GM18951 (cell line): ENCODE results near the gene HS2ST1.

Experiments
- POLR2A ChIP-seq: IDR thresholded peaks from 4 replicates; pipeline ENCODE4 v1.6.1; 2011; ENCODE audit warnings: mild to moderate bottlenecking; ENCODE audit not compliant: insufficient read length, insufficient read depth; ENCODE audit errors: extremely low read depth
- in situ Hi-C: fragments of 300-500 bp; cut with MboI; formaldehyde crosslinking; loops from one replicate; pipeline ENCODE4 v1.12.0; 2022; ENCODE audit warnings: low sequenced_read_pairs, mixed read lengths, inconsistent platforms; ENCODE audit not compliant: unreplicated experiment

Gene HS2ST1

DNA sequence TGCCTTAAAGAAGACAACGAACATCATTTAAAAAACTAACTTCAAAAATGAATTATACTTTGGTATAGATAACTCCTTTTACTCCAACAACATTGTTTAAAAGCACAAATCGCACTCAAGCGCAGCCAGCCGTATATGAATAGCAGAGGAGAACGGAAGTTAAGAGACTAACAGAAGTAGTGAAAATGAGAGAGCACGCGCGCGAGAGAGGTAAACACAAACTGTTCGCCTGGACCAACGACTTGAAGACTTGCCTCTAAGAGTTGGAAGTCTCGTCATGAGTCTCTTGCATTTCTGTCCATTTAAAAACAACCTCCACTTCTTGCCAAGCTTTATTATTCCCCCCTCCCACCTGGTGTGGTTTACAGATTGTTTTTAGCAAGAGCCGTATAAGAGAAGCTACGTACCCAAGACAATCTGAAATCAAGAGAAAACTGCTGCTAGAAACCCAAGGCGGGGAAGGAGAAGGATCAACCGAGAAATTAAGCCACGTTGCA, 988 bp upstream of the HS2ST1 start:
- TF ChIP-seq POLR2A = no peak
- in situ Hi-C loops = no loop called here

DNA sequence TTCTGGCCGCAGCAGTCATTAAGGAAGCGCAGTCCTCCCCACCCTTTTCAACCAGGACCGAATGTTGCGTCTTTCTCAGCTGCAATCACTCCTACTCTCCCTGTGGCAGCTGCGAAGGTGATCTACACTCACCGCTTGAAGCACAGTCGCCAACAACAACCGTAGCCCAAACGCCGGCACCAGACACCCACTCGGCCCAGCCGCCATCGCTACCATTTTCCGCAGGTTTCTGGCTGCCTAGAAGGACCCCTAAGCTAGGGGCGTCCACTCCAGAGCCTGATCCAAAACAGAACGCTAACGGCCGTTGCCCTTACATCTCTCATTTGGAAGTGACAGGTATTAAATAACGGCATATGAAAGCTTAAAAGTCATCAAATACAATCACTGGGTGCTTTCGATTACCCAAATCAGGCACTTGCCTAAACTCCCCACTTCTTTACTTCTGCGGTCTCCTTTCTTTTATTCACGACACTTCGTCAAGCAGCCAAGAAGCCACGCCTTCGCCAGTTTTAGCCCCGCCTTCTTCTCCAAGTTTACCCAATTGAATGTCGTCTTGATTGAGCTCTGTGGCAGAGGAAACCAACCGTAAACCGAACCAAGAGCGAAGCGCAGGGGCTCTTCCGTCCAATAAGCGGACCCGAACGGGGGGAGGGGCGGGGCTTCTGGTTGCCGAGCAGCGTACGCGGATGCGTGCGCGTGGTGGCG, 387 bp upstream of the HS2ST1 start, which contains the start of gene SELENOF:
Gene SELENOF, minus strand, starts transcription at position 231 of the 705 bp plus-strand sequence. Its CDS starts 15 bp downstream, at position 216.
- in situ Hi-C loops = no loop called here
- TF ChIP-seq POLR2A = peak; percentile 87

DNA sequence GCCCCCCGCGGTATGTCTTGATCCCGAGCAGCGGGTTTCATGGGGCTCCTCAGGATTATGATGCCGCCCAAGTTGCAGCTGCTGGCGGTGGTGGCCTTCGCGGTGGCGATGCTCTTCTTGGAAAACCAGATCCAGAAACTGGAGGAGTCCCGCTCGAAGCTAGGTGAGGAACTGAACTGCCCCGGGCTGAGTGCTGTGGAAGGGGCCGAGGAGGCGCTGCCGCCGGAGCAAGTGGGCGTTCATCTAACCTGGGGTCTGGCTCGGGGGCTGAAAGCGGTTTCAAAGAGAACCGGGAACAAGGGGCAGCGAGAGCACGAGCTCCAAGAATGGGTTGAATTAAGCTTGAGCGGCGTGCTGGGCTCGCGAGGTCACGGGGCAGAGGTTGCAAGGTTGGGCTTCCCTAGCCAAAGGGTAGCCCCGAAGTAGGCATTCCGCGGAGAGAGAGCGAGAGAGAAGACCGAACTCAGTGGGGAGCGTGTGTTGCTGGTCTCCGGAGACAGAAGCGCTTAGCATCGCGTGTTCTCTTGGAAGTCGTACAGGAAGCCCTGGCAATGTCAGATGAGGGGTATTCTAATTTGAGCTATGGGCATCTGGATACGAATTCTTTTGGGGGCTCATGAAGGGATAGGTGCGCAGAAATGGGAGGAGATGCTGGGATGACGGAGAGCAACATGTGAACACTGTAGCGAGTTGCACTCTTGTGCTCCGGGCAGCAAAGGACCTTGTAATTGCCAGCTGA, 732 bp downstream of the HS2ST1 start:
- no peak for TF ChIP-seq POLR2A
- in situ Hi-C loops = no loop called here

DNA sequence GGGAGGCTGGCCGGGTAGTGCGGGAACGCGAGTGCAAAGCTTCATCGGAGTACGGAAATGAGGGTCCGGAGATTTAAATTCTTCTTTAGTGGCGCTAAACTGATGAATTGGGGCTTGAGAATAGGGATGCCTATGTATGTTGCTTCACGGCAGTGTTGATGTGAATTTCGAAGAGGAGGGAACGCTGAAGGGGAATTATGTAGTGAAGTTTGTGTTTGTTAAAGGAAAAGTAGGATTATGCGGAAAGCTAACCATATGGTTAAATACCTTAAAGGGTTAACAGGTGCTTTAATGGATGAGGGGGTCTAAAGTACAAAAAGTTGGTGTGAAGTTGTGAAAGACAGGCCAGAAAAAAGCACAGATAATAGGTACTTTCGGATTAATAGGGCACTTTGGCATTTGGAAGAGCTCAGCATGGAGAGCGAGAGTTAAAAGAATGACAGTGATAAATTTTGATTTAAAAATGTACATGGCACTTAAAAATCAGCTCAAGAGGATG, 1.4 kb downstream of the HS2ST1 start:
- in situ Hi-C loops = no loop called here
- no peak for TF ChIP-seq POLR2A

DNA sequence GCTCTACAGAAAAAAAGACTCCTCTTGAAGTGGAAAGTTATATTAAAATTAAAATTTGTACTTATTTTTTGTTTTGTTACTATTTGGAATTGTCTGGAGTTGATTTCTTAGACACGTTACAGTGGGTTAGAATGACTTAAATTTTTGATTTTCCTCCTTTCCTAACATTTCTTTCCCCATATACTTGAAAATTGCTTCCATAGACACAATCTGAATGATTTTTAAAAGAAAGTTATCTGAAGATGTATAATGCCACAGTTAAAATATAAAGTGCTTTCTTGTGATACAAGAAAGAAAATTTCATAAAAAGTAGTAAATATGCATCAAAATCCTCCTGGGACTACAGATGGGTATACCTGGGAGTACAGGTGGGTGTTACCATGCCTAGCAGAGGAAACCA, 2.3 kb downstream of the HS2ST1 start:
- in situ Hi-C loops = no loop called here
- TF ChIP-seq POLR2A = no peak

- in situ Hi-C loops = no loop called here
- no peak for TF ChIP-seq POLR2A
These were observed 8.0 kb downstream of the HS2ST1 start for GRCh38 chr1:86922445-86922844.

DNA sequence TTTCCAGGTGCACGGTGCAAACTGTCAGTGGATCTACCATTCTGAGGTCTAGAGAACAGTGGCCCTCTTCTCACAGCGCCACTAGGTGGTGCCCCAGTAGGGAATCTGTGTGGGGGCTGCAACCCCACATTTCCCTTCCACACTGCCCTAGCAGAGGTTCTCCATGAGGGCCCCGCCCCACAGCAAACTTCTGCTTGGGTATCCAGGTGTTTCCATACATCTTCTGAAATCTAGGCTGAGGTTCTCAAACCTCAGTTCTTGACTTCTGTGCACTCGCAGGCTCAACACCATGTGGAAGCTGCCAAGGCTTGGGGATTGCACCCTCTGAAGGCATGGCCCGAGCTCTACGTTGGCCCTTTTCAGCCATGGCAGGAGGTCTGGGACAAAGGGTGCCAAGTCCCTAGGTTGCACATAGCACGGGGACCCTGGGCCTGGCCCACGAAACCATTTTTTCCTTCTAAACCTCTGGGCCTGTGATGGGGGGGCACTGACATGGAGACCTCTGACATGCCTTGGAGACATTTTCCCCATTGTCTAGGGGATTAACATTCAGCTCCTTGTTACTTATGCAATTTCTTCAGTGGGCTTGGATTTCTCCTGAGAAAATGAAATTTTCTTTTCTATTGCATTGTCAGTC, 10.0 kb downstream of the HS2ST1 start:
- no peak for TF ChIP-seq POLR2A
- in situ Hi-C loops = no loop called here

- no peak for TF ChIP-seq POLR2A
These were observed 11.3 kb downstream of the HS2ST1 start for GRCh38 chr1:86925742-86926141.

GRCh38 chr1:86926883-86927282, 12.4 kb downstream of the HS2ST1 start:
- TF ChIP-seq POLR2A = no peak
- in situ Hi-C loops = no loop called here

More at GRCh38 chr1:86925742-86926141, 11.3 kb downstream of the HS2ST1 start:
- in situ Hi-C loops = no loop called here

DNA sequence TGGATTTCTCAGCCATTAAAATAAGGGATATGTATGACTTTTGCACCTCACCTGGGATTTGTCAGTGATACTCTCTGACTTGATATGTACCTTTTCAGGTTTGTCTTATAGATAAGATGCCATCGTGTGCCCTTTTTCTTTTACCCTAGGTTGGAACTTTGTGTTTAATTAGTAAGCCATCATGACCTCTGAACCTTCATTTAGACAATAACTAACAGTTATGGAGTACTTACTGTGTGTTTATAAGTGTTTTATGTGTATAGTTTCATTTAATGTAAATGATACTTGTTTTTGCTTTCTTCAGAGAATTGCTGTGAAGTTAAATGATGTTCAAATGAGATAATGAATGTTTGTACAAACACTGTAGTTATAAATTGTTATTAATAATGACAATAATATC, 14.4 kb downstream of the HS2ST1 start:
- TF ChIP-seq POLR2A = no peak
- in situ Hi-C loops = no loop called here

DNA sequence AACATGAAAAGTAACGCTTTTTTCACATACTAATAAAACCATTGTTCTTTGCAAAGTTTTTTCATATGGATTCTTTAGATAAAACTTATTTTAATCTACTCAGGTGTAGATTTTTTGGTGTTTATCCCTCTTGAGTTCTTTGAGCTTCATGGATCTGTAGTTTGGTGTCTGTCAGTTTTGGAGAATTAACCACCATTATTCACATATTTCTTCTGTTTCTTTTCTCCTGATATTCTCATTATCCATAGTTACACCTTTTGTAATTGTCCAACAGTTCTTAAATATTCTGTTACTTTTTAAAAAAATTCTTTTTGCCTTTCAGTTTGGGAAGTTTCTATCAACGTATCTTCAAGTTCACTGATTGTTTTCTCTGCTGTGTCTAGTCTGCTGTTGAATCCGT, 18.6 kb downstream of the HS2ST1 start:
- no peak for TF ChIP-seq POLR2A
- in situ Hi-C loops = no loop called here

GRCh38 chr1:86933562-86934377, 19.3 kb downstream of the HS2ST1 start:
- in situ Hi-C loops = no loop called here
- no peak for TF ChIP-seq POLR2A
